H1 (cell line): Measurements from ENCODE around the gene GGN.

Experiments
- ATF2 ChIP-seq: IDR thresholded peaks from 2 replicates; pipeline ENCODE4 v1.6.1; 2012; ENCODE audit warnings: low read length, inconsistent platforms
- GABPA ChIP-seq: IDR thresholded peaks from 2 replicates; pipeline ENCODE4 v1.6.1; 2011; ENCODE audit warnings: mild to moderate bottlenecking, low read length, moderate library complexity, borderline replicate concordance; ENCODE audit not compliant: insufficient read depth
- GTF2F1 ChIP-seq: IDR thresholded peaks from 2 replicates; pipeline ENCODE4 v1.6.1; 2012; ENCODE audit warnings: low read depth, low read length, improper control_type of control experiment, borderline replicate concordance
- MAX ChIP-seq: IDR thresholded peaks from 2 replicates; pipeline ENCODE4 v1.6.1; 2012; ENCODE audit warnings: inconsistent platforms
- NRF1 ChIP-seq: IDR thresholded peaks from 2 replicates; pipeline ENCODE4 v1.6.1; 2011; ENCODE audit warnings: mild to moderate bottlenecking, low read depth, low read length, improper control_type of control experiment
- RBBP5 ChIP-seq: IDR thresholded peaks from 2 replicates; pipeline ENCODE4 v1.7.1; 2012; ENCODE audit warnings: low read depth, mild to moderate bottlenecking, inconsistent platforms, low read length, moderate library complexity, borderline replicate concordance
- RFX5 ChIP-seq: IDR thresholded peaks from 2 replicates; pipeline ENCODE4 v1.6.1; 2011; ENCODE audit warnings: low read depth, low read length, improper control_type of control experiment, borderline replicate concordance
- RXRA ChIP-seq: IDR thresholded peaks from 2 replicates; pipeline ENCODE4 v1.6.1; 2011; ENCODE audit warnings: low read depth, mild to moderate bottlenecking, low read length, moderate library complexity; ENCODE audit not compliant: insufficient read depth
- SIN3A ChIP-seq, 2 experiments: IDR thresholded peaks in 1 of 2; conservative IDR thresholded peaks in 1 of 2; 2 replicates each; pipeline ENCODE4 v1.6.1; 2011 to 2012; ENCODE audit warnings: low read length in 2 of 2, improper control_type of control experiment in 1 of 2, low read depth in 1 of 2, mild to moderate bottlenecking in 1 of 2
- TAF1 ChIP-seq: IDR thresholded peaks from 2 replicates; pipeline ENCODE4 v1.6.1; 2011; ENCODE audit warnings: mild to moderate bottlenecking, low read depth, low read length
- TF ChIP-seq, protein P1 (sequence below), 3 experiments: IDR thresholded peaks; 1 replicate in 2 of 3; 2 replicates in 1 of 3; pipeline versions ENCODE4 v1.5.1 to v1.6.1; 2011; ENCODE audit warnings: low read length in 3 of 3, mild to moderate bottlenecking in 3 of 3, inconsistent platforms in 2 of 3, low read depth in 1 of 3, moderate library complexity in 1 of 3; ENCODE audit not compliant: insufficient read depth in 1 of 3; ENCODE audit errors: control extremely low read depth in 1 of 3

GRCh38 chr19:38402623-38402966 is 14.8 kb upstream of the GGN start:
- TF ChIP-seq, protein P1, sequence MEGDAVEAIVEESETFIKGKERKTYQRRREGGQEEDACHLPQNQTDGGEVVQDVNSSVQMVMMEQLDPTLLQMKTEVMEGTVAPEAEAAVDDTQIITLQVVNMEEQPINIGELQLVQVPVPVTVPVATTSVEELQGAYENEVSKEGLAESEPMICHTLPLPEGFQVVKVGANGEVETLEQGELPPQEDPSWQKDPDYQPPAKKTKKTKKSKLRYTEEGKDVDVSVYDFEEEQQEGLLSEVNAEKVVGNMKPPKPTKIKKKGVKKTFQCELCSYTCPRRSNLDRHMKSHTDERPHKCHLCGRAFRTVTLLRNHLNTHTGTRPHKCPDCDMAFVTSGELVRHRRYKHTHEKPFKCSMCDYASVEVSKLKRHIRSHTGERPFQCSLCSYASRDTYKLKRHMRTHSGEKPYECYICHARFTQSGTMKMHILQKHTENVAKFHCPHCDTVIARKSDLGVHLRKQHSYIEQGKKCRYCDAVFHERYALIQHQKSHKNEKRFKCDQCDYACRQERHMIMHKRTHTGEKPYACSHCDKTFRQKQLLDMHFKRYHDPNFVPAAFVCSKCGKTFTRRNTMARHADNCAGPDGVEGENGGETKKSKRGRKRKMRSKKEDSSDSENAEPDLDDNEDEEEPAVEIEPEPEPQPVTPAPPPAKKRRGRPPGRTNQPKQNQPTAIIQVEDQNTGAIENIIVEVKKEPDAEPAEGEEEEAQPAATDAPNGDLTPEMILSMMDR (IDR thresholded peaks at IDR 0.05; ENCODE audit: control extremely low read depth in 1 of 3, insufficient read depth in 1 of 3, low read depth in 1 of 3, low read length in 3 of 3), result no peak
- no peak for TF ChIP-seq TAF1
- peak; percentile 3; the same call in 1 of the 2 replicates for TF ChIP-seq RBBP5
- TF ChIP-seq MAX, result no peak
- TF ChIP-seq RFX5, result no peak
- TF ChIP-seq RXRA, result no peak
- TF ChIP-seq GTF2F1, result no peak
- TF ChIP-seq ATF2, result no peak
- TF ChIP-seq NRF1, result no peak
- TF ChIP-seq SIN3A (conservative IDR thresholded peaks at IDR 0.05 in 1 of 2, IDR thresholded peaks at IDR 0.05 in 1 of 2; ENCODE audit: low read depth in 1 of 2, low read length in 2 of 2), result peak; percentile 86 to 94; a peak in 2 of 4 replicates
- TF ChIP-seq GABPA, result no peak
